IPS-NIHi11 (cell line): ENCODE data around the gene SCUBE1.
A peak's percentile ranks its signal among the peaks of the same experiment; 100 is the strongest.
"Not testable (repeated sequence)": the region's sequence is repeated elsewhere in the genome, so short reads cannot be mapped to it uniquely, and the experiment has no call there.

Experiments used
- DNase-seq: peaks from one replicate; pipeline ENCODE4 v3.0.0; 2012; ENCODE audit warnings: mixed read lengths, low spot score

Gene SCUBE1

DNA sequence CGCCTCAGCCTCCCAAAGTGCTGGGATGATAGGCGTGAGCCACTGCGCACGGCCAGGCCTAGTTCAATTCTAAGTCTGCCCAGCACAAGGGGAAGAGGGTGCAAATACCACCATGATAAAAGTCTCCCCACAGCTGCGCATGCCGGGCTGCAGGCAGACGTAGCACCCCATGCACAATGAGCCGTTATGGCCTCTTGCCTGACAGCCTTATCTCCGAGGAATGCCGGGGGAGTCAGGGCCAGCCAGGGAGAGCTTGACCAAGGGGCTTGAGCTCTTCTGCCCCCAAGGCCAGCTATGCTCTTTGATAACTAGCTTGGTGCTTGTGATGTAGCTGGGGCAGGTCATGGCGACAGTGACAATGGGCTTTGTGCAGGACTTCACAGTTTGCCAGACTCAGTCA, 13.7 kb upstream of the SCUBE1 start:
- peak; percentile 8 for DNase-seq

DNA sequence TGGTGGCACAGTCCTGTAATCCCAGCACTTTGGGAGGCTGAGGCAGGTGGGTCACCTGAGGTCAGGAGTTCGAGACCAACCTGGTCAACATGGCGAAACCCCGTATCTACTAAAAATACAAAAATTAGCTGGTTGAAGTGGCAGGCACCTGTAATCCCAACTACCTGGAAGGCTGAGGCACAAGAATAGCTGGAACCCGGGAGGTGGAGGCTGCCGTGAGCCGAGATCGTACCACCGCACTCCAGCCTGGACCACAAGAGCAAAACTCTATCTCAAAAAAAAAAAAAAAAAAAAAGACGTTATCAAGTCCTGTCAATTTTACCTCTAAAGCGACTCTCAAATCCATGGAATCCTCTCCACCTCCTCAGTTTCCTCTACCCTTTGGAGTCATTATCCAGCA, 12.5 kb upstream of the SCUBE1 start:
- not testable (repeated sequence) for DNase-seq

DNA sequence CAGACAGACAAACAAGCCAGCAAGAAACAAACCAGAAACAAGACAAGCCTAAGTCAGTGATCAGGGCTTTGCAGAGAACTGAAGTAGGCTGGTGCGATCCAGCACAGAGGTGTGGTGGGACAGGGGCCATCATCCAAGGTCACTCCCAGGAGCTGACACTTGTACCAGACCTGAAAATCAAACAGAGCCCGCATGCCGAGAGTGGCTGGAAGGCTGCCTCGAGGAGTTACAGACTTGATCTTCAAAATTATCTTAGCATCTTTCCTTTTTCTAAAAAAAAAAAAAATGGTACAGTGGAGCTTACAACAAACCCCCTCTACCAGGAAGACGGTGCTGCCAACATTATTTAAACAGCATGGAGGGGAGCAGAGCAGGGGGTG, 8.8 kb upstream of the SCUBE1 start:
- DNase-seq, result no peak

DNA sequence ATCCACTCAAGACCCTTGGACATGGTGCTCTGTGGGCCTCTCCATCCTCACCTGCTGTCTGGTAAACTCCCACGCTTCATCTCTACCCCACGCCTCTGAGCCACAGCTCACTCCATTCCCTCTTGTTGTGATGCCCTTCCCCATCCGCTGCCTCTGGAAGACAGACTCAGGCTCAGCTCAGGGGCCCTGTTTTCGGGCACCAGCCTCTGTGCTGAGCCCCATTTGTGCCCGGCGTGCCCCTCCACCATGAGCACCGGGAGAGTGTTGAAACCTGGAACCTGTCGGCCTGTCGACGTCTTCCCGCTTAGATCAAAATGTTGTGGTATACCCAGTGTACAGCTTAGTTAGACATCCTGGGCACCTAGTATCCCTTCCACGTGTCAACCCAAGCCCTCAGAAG, 6.5 kb upstream of the SCUBE1 start:
- no peak for DNase-seq

DNA sequence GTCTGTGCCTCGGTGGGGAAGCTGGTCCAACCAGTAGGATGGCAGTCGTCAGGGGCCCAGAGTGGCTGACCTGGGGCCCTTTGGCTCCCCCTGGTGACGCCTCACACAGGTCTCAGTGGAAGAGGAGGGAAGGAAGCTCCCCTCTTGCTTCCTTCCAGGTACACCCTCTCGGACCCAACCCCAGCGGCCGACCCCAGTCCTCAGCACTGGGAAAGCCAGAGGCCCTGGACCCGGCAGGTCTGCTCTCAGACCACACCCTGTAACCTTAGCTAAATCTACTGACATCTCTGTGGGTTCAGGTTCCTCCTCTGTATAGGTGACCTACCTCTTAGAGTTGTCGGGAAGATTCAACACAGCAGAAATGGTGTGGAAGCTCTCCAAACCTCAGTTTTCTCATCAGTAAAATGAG, 3.4 kb upstream of the SCUBE1 start:
- peak; percentile 90 for DNase-seq

DNA sequence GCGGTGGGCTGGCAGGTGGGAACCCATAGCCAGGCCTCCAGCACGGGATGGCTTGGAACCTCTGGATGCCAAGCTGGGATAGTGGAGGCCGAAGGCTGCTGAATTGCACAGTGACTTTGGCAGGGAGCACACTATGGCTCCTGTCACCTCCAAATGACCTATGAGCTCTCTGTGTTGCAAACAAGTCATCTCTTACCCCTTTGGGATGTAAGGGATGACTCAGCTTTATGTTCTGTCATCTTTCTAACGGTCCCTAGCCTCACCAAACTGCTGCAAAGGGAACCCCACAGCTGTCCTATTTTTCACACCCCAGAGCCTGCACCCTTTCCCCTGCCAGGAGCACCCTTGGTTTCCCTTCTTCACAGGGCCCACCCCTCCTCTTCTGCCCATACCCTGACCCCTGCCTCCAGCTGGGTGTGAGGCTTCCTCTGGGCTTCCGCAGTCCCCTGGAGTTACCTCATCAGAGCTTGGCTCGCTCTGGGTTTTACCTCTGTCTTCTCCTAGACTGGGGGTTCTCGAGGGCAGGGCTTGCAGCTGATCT, 2.7 kb upstream of the SCUBE1 start:
- DNase-seq, result no peak

DNA sequence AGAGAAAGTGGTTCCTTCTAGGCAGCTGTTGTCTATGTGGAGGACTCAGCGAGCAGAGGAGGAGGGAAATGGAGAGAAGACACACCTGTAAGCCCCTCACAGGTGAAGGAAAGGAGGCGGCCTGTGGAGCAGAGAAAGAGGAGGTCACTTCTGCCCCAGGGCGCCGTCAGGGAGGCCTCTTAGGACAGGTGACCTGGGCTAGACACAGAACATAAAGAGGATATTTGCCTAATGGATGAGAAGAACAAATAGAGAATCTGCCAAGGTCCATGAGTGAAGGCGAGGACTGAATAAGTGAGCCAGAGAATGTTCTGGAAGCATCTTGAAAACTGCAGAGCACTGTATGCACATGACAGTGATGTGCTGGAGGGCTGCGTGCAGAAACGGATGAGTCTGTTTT, 2.2 kb upstream of the SCUBE1 start:
- DNase-seq, result no peak

DNA sequence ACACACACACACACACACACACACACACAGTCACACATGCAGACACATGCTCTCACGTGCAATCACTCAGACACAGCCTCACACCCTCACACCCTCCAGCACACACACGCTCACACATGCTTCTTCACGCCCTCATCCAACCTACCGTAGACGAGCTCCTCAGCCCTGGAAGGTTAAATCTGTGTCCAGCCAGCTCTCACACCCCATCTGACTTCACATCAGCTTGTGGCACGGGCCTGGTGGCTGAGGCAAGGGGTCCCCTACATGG, 1.3 kb upstream of the SCUBE1 start:
- no peak for DNase-seq

DNA sequence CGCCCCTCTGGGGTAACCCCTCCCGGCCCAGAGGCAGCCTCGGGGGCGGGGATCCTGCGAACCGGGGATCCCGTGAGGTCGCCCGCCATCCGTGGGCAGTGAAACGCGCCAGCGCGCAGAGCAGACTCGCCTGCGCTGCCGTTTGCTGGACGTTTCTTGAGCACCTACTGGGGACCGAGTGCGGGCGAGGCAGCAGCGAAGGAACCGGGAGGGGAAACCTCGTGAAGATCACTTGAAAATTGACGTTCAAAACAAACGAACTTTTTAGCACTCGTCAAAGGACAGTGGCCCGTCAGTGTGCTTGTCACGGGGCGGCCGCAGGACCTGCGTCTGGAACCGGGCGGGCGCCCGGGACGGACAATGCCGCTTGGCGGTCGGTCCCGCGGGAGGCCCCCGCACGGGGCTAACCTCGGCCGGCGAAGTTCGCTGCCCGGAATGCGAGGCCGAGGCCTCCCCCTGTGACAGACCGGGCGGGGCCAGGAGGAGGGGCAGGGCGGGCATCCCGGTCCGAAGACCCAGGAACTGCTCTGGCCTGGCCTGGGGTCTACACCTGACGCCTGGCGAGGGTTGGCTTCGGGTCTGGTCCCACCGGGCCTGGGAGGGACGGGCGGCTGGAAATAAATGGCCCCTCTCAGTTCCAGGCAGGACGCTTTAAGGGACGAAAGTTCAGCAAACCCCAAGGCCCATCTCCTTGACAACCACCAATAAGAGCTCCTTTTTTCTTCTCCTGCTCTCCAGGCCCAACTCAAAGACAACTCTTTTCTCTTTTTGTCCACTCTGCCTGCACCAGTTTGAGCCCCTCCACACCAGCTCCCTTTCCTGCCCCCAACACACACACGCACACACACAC, 723 bp upstream of the SCUBE1 start:
- peak; percentile 85 for DNase-seq

DNA sequence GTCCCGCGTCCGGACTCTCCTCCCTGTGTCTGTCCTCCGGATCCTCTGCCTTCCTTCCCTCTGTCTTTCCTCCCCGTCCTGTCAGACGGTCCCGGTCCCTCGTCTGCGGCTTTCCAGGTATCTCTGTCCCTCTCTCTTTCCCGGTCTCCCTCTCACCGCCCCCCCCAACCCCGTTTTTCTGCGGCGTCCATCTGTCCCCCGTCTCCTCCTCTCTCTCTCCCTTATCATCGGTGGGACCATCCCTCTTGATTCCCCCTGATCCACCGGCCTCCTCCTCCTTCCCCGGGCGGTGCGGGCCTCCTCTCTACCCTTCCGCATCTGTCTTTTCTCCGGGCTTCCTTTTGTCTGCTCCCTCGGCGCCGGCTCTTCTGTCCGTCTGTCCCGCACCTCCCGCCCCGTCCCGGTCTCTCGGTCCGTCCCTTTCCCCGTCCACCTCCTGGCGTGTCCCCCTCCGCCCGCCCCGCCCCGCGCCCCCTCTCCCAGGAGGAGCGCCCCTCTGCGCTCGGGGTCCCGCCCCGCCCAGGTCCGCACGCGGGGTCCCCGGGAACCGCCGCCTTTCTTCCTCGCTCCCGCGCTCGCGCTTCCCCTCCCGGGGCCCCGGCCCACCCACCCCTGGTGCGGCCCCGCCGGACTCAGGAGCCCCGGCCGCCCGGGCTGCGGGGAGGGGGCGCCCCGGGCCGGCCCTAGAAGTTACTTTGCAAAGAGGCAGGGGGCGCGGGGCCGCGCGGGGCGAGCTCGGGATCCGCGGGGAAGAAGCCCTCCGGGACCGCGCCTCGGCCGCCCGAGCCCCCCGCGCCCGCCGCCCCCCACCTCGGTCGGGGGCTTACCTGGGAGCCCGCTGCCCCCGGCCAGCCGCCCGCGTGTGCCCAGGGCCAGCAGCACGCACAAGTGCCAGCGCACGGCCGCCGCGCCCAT, 568 bp downstream of the SCUBE1 start:
- no peak for DNase-seq

DNA sequence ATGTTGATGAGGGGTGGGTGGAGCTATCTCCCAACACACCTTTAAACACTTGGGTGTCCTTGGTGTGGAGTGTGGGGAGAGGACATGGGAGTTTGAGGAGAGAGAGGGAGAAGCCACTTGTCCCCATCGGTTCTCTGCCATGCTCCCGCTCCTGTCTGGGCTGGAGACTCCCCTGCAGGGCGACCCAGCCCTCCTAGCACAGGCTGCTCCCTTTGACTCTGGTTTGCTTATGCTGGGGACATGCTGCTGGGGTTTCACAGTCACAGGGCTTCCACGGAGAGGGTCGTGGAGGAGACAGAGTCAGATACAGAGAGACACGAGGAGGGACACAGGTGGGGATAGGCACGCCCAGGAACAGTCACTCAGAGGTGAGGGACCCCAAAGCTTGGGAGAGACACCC, 1.6 kb downstream of the SCUBE1 start:
- no peak for DNase-seq

DNA sequence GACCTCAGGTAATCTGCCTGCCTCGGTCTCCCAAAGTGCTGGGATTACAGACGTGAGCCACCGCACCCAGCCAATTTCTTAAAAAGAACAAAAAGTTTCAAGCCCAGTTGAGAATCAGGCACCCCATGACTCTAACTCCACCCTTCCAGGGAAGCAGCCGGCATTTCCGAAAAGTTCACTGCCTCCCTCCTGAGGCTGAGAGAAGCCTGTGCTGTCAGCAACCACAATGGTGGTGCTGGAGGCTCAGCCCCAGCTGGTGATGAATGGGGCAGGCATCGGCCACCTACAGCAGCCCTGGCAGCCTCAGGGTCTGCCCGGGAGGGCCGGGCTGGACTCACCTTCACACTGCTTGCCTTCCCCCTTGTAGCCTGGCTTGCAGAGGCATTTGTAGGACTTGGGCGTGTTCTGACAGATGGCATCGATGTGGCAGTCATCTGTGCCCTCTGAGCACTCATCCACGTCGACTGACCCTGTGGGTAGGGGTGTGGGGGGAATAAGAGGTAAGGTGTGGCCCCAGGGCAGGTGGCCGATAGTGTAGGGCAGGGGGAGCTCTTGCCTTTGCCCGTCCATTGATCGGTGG, 4.3 kb downstream of the SCUBE1 start:
- peak; percentile 75 for DNase-seq

DNA sequence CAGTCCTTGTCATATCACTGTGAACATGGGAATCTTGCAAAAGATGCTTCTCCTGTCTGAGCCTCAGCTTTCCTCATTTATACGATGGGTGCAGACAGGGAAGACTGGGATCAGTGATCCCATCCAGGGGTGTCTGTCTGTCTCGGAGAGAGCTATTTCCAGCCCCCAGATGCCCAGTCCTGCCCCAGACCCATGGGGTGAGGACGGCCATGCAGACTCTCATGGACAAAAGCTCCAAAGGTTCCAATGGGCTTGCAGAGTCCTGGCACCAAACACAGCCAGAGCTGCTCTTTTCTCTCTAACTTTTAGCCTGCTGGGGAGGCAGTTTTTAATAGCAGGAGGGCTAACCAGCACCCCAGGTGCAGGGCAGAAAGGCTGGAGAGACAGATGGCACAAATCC, 5.2 kb downstream of the SCUBE1 start:
- DNase-seq, result no peak

DNA sequence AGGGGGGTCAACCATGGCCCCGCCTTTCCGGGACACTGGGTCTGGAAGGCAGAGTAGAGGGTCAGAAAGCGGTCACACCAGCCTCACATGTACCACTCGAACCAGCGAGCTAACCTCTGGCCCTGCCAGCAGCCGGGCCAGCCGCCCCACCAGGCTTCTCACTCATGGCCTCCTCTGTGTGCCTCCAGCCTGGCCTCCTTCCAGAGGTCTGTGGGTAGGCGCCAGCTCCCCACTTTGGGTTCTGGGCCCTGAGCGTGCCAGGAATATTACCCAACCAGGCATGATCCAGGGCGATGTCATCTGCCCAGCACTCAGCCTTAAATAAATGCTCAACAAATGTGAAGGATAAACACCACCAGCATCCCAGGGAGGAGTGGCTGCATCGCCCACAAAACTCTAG, 5.8 kb downstream of the SCUBE1 start:
- no peak for DNase-seq

DNA sequence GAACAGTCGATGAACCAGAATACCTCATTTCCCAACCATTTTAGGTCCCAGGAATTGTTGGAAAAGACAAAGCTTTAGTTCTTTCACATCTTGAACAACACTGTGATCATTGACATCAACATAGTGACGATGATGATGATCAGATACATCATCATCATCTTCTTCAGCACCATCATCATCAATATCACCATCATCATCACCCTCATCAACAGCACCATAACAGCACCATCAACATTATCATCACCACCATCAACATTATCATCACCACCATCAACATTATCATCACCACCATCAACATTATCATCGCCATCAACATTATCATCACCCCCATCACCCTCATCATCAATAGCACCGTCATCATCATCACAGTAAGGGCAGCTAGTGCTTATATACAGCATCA, 8.8 kb downstream of the SCUBE1 start:
- DNase-seq, result no peak

DNA sequence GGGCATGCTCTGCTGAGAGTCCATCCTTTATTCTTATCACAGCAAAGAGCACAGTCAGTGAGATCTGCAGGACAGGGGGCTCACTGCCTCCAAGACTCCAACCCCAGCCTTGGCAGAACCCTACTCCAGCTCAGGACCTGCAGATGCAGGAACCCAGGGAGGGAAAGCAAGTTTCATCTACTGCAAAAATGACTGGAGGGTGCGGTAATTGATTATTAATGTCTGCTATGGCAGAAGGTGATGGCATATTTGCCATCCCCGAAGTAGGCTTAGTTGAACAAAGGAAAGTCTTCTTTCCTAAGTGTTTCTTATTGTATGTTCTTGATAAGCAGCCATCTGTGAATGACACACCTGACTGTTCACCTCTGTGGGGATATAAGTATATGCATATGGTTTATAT, 9.2 kb downstream of the SCUBE1 start:
- no peak for DNase-seq

DNA sequence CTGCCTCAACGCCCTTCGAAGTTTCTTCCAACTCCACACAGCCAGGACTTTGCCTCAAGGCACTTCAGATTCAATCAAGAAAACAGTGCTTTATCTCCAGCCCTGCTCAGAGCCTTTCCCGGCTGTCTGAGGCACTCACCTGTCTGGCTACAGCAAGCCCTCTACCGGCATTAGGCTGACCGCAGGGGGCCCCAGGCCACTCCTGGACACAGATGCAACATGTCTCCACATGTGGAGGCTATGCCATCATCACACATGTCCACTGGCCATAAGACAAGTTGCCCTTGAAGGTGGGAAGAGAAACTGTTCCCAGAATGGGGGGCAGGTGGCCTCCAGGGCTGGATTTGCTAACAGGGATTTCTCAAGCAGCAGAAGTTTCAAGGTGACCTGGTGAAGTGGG, 10.0 kb downstream of the SCUBE1 start:
- DNase-seq, result no peak

DNA sequence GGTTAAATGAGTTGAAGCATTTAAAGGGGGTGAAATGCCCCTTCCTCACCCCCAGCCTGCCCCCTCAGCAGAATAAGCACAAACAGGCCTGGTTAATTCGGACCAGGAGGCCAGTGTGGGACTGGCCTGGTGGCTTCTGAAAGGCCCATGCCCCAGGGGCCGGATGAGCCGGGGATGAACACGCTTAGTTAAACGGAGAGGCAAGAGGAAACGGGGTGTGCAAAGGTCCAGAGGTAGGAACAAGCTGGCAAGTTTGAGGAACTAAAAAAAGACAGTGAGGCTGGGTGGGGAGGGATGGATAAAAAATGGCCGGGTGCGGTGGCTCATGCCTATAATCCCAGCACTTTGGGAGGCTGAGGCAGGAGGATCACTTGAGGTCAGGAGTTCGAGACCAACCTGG, 11.5 kb downstream of the SCUBE1 start:
- DNase-seq, result no peak

DNA sequence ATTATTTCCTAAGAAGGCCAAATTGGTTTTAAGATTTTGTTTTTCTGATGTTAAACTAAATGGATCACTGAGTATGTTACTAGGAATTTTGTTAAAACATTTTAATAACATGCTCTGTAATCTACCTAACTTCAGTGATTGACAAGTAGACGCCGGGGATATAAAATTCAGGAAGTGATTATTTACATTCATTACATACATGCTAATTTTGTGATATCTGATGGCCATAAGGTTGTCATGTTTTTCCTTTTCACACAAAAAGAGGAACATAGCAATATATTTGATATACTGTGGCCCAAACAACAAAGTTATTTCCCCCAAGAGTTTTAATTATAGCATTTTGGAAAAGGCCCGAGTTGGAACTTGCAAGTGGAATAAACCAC, 12.1 kb downstream of the SCUBE1 start:
- no peak for DNase-seq

DNA sequence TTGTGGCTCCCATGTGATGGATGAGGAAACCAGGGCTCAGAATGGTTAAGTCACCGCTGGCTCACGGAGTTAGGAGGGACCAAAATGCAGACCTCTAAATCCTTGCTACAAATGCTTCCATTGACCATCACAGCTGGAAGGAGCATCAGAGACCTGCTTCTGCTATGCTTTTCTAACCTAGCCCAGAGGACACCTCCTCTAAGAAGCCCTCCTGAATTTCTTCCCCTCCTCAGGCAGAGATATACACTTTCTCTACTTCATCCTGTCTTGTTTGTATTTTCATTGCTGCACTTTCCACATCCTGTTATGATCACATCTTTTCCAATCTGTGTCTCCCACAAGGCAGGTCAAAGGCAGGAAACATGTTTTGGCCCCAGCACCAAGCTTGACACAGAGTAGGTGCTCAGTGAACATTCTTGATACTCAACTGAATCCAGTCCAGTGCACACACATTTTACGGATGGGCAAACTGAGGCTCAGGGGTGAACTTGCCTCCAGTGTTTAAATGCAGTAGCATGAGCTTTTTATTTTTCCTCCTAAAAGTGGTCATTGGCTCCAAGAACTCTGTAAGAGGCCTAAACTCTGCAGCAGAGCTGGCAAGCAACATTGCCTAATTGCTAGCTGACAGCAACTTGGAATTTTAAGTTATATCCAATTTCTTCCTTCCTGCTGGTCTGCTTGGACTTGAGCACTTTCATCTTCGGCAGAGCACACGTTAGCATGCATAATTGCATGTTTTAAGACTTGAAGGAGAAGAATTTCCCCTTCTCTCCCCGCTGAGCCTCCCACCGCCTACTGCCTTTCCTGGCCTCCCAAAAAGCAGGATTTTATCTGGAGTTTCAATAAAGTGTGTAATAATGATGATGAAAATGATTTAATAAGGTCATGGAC, 12.7 kb downstream of the SCUBE1 start:
- no peak for DNase-seq

DNA sequence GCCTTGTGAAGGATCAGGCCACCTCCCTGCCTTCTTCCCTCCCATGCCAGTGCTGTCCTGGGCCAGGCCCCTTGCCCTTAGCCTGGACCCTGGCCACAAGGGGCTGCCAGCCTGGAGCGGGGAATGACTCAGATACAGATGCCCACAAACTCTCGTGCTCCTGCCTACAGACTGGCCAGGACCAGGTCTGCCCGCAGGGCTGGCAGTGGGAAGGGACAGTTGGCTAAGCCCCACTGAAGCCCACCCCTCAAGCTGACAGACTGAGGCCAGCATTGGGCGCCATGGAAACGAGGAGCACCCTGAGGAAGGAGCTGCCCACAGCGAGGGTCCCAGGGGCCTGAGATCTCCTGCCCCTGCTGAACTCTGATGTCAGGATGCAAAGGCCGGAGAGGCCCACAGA, 14.1 kb downstream of the SCUBE1 start:
- no peak for DNase-seq

DNA sequence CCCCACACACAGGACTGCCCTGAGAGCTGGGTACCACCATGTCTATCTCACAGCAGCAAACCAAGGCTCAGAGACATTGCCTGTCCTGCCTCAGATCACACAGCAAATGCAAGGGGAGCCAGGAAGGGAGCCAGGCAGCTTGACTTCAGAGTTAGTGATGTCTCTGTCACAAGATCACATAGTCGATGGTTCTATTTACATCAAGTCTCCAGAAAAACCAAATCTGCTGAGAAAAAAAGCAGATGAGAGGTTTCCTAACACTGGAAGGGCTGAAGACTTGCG, 16.1 kb downstream of the SCUBE1 start:
- DNase-seq, result no peak
